Esophagus muscularis mucosa (tissue), 4 donors: ENCODE results near the gene CUX1.

Experiments
- CTCF ChIP-seq, 3 experiments: fragments of 200-600 bp in 2 of 3; fragments of 450-650 bp in 1 of 3; sonication (generic) in 2 of 3; IDR thresholded peaks; one replicate each; pipeline ENCODE4 v1.5.1; 2017 to 2019; ENCODE audit warnings: antibody characterized with exemption in 3 of 3, mild to moderate bottlenecking in 2 of 3, moderate library complexity in 1 of 3
- EP300 ChIP-seq: sonication (generic); formaldehyde crosslinking; IDR thresholded peaks from one replicate; pipeline ENCODE4 v1.6.1; 2017; ENCODE audit warnings: antibody characterized with exemption
- POLR2A ChIP-seq: fragments of 450-650 bp; IDR thresholded peaks from one replicate; pipeline ENCODE4 v1.6.1; 2017; ENCODE audit warnings: antibody characterized with exemption, moderate library complexity, mild to moderate bottlenecking, low read depth
- POLR2AphosphoS5 ChIP-seq, 2 donors: sonication (generic); formaldehyde crosslinking; IDR thresholded peaks; one replicate each; pipeline ENCODE4 v1.6.1; 2017; ENCODE audit warnings: antibody characterized with exemption in 2 of 2

GRCh38 chr7:102248081-102248455 is 430.6 kb downstream of the CUX1 start:
- TF ChIP-seq CTCF (IDR thresholded peaks at IDR 0.05) (no peak), POLR2A (no peak), EP300 (no peak), POLR2AphosphoS5 (IDR thresholded peaks at IDR 0.05) (no peak)
